OCI-LY7 (cell line): ENCODE measurements around the gene ITK.

Experiments used
- CTCF ChIP-seq: fragments of 200-600 bp; sonication (generic); conservative IDR thresholded peaks from 2 replicates; pipeline ENCODE4 v1.5.1; 2014; ENCODE audit warnings: mild to moderate bottlenecking, antibody characterized with exemption, low read length, moderate library complexity, mixed read lengths
- EZH2phosphoT487 ChIP-seq: fragments of 200-600 bp; sonication (generic); IDR thresholded peaks from 2 replicates; pipeline ENCODE4 v1.6.1; 2018; ENCODE audit warnings: low read depth, borderline replicate concordance, mild to moderate bottlenecking, mixed run types, antibody characterized with exemption, low read length, moderate library complexity, mixed read lengths

- TF ChIP-seq CTCF (no peak), EZH2phosphoT487 (no peak)
Measured at GRCh38 chr5:157204765-157205164, 24.1 kb downstream of the ITK start.
